ENCODE measurements around the gene RAPGEF2. TPM values are rescaled to one million over a fixed set of nuclear protein-coding genes. Genes with fewer than 3 reads are reported as not detected.

The RAPGEF2 gene
- total and polyA plus RNA-seq, 2 donors (not counting 1 experiment from before 2014, with no cell fraction given) = 10.9 to 45.8 TPM

DNA sequence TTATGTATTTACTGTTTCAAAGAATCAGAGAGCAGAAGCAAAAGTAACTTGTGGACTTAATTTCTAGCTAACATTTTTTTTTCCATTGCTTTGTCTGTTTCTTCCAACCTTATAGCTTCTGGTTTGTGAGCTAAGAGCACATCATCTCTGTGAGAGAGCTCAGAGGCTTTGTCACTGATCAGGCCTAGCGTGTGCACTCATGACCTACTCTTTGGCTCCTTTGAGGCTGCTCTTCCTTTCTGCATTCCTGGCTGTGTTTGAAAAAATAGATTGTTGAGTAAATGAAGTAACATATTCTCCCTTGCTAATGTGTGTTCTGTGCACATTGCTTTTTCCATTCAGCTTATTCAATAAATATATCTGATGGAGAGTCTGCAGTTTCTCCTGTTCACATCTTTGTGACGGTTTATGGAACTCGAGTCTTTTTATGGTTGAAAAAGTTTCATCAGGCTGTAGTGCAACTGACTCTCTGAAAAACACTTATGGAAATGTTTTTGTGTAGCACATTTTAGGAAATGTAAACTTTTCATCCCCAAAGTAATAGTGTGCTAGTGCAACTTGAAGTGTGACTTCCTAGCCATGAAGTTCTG, 133.0 kb downstream of the RAPGEF2 start:
- intact Hi-C loops (cut with micrococcal nuclease) = no loop called here
- H3K27ac Mint-ChIP-seq = no peak overlapping the region
- H3K9me3 Mint-ChIP-seq (ENCODE audit: insufficient read depth) = no peaks in the 10 kb centered on the region
- no peaks in the 10 kb centered on the region for H3K27me3 Mint-ChIP-seq
- Histone ChIP-seq H2AFZ (ENCODE audit: insufficient read depth, low read depth, low read length, poor library complexity, severe bottlenecking) (no peak overlapping the region), H3K27me3 (replicated peaks in 1 of 4; ENCODE audit: control extremely low read depth in 1 of 4, control insufficient read depth in 3 of 4, insufficient read depth in 4 of 4, low read length in 3 of 4) (no peaks in the 10 kb centered on the region), H3K27ac (ENCODE audit: low read length in 2 of 2) (no peak overlapping the region), H3K4me2 (replicated peaks; ENCODE audit: low read depth, low read length, poor library complexity, severe bottlenecking) (no peak overlapping the region), H4K20me1 (ENCODE audit: control insufficient read depth, insufficient read depth, low read length, poor library complexity, severe bottlenecking) (no peaks in the 10 kb centered on the region), H3K9me3 (ENCODE audit: control extremely low read depth in 1 of 3, control insufficient read depth in 2 of 3, insufficient read depth in 1 of 3, low read length in 2 of 3) (peaks cover 0 to 1% (median 0%) of the 10 kb centered on the region in 3 donors), H3K4me1 (ENCODE audit: control insufficient read depth in 2 of 2, insufficient read depth in 2 of 2, low read length in 2 of 2) (peaks cover 4 to 5% of the 10 kb centered on the region in 2 donors), H3K9ac (ENCODE audit: low read length) (no peak overlapping the region), H3K79me2 (ENCODE audit: control insufficient read depth, insufficient read depth, low read length) (peaks cover 14% of the 10 kb centered on the region), H3K36me3 (replicated peaks in 1 of 2; ENCODE audit: control extremely low read depth in 1 of 2, control insufficient read depth in 1 of 2, extremely low read depth in 1 of 2, insufficient read depth in 2 of 2, low read length in 1 of 2) (no peaks in the 10 kb centered on the region), H3K4me3 (ENCODE audit: control extremely low read depth in 1 of 5, extremely low read depth in 1 of 5, insufficient read depth in 1 of 5, low read depth in 2 of 5, low read length in 4 of 5) (no peak overlapping the region)
- ChIA-PET CTCF (interaction anchor here (0.6 kb wide), 1 partner anchor 41 kb away, joined by 3 read pairs; no protein-coding TSS in a partner anchor), POLR2A (no interaction called here)
- TF ChIP-seq CTCF (IDR thresholded peaks at IDR 0.05) = no peak
- DNase-seq (no peak), ATAC-seq (ENCODE audit: low read depth) (no peak)
- H3K4me1 Mint-ChIP-seq = peaks cover 16% of the 10 kb centered on the region
- no peak overlapping the region for H3K4me3 Mint-ChIP-seq
- 100% methylated on average over 1 of the region's 3 CpGs for WGBS (ENCODE audit: insufficient coverage)

GRCh38 chr4:159237975-159238374, 135.1 kb downstream of the RAPGEF2 start:
- no peak overlapping the region for H2AFZ ChIP-seq (ENCODE audit: insufficient read depth, low read depth, low read length, poor library complexity, severe bottlenecking)
- CTCF ChIA-PET = no interaction called here
- H4K20me1 ChIP-seq (ENCODE audit: control insufficient read depth, insufficient read depth, low read length, poor library complexity, severe bottlenecking) = no peaks in the 10 kb centered on the region
- no peaks in the 10 kb centered on the region for H3K36me3 ChIP-seq (replicated peaks in 1 of 2; ENCODE audit: control extremely low read depth in 1 of 2, control insufficient read depth in 1 of 2, extremely low read depth in 1 of 2, insufficient read depth in 2 of 2, low read length in 1 of 2)
- no peaks in the 10 kb centered on the region for H3K4me1 ChIP-seq (ENCODE audit: control insufficient read depth in 2 of 2, insufficient read depth in 2 of 2, low read length in 2 of 2)
- intact Hi-C loops (cut with micrococcal nuclease) = no loop called here
- no peaks in the 10 kb centered on the region for H3K27me3 Mint-ChIP-seq
- no CpG with 5 or more reads among the region's 2 CpGs for whole genome bisulfite sequencing (ENCODE audit: insufficient coverage)
- H3K4me3 Mint-ChIP-seq = no peak overlapping the region
- no peaks in the 10 kb centered on the region for H3K9me3 Mint-ChIP-seq (ENCODE audit: insufficient read depth)
- no peak overlapping the region for H3K27ac ChIP-seq (ENCODE audit: low read length in 2 of 2)
- no peak overlapping the region for H3K9ac ChIP-seq (ENCODE audit: low read length)
- peaks cover 9% of the 10 kb centered on the region for H3K4me1 Mint-ChIP-seq
- ATAC-seq (ENCODE audit: low read depth) (no peak), DNase-seq (no peak)
- POLR2A ChIA-PET = no interaction called here
- H3K9me3 ChIP-seq (ENCODE audit: control extremely low read depth in 1 of 3, control insufficient read depth in 2 of 3, insufficient read depth in 1 of 3, low read length in 2 of 3) = no peaks in the 10 kb centered on the region
- H3K27me3 ChIP-seq (replicated peaks in 1 of 4; ENCODE audit: control extremely low read depth in 1 of 4, control insufficient read depth in 3 of 4, insufficient read depth in 4 of 4, low read length in 3 of 4) = no peaks in the 10 kb centered on the region
- H3K27ac Mint-ChIP-seq = no peak overlapping the region
- TF ChIP-seq EZH2 (IDR thresholded peaks at IDR 0.05; ENCODE audit: borderline replicate concordance, insufficient read depth, low read depth, low read length, poor library complexity, severe bottlenecking) = no peak
- TF ChIP-seq CTCF (IDR thresholded peaks at IDR 0.05) = no peak
- no peak overlapping the region for H3K4me2 ChIP-seq (replicated peaks; ENCODE audit: low read depth, low read length, poor library complexity, severe bottlenecking)
- H3K4me3 ChIP-seq (ENCODE audit: control extremely low read depth in 1 of 5, extremely low read depth in 1 of 5, insufficient read depth in 1 of 5, low read depth in 2 of 5, low read length in 4 of 5) = no peak overlapping the region
- H3K79me2 ChIP-seq (ENCODE audit: control insufficient read depth, insufficient read depth, low read length) = peaks cover 14% of the 10 kb centered on the region

All from B cell (primary cell).